HepG2 (cell line): ENCODE results near the gene ATP13A4.

ENCODE experiments used
- EP300 ChIP-seq, 3 experiments: sonication (generic) in 1 of 3; formaldehyde crosslinking in 1 of 3; IDR thresholded peaks; 2 replicates each; pipeline versions ENCODE4 v1.5.1 to v1.6.1; 2011 to 2020; ENCODE audit warnings: low read depth in 2 of 3, low read length in 2 of 3, borderline replicate concordance in 1 of 3, improper control_type of control experiment in 1 of 3, mild to moderate bottlenecking in 1 of 3, missing genetic modification reagents in 1 of 3, moderate library complexity in 1 of 3
- ERF ChIP-seq: IDR thresholded peaks from 2 replicates; pipeline ENCODE4 v1.6.1; 2018; ENCODE audit warnings: missing biosample characterization, missing genetic modification reagents
- HDAC6 ChIP-seq: fragments of 200-600 bp; sonication (generic); IDR thresholded peaks from 2 replicates; pipeline ENCODE4 v1.7.0; 2017; ENCODE audit warnings: mild to moderate bottlenecking, antibody characterized with exemption, low read length, low read depth
- HMGXB4 ChIP-seq, 2 experiments: sonication (generic) in 1 of 2; formaldehyde crosslinking in 1 of 2; IDR thresholded peaks; 2 replicates each; pipeline versions ENCODE4 v1.4.0 to v1.6.1; 2018 to 2020; ENCODE audit warnings: missing genetic modification reagents in 2 of 2, borderline replicate concordance in 1 of 2, low read depth in 1 of 2, mild to moderate bottlenecking in 1 of 2, missing biosample characterization in 1 of 2
- IKZF1 ChIP-seq: fragments of 450-650 bp; IDR thresholded peaks from 2 replicates; pipeline ENCODE4 v1.7.1; 2016
- TCF12 ChIP-seq, 2 experiments: fragments of 450-650 bp in 1 of 2; sonication (generic) in 1 of 2; formaldehyde crosslinking in 1 of 2; IDR thresholded peaks; 2 replicates each; pipeline versions ENCODE4 v1.6.1 to v1.8.0; 2017 to 2022; ENCODE audit warnings: antibody characterized with exemption in 1 of 2, mild to moderate bottlenecking in 1 of 2, missing genetic modification reagents in 1 of 2, moderate library complexity in 1 of 2
- ZBTB1 ChIP-seq: sonication (generic); formaldehyde crosslinking; IDR thresholded peaks from 2 replicates; pipeline ENCODE4 v1.4.0; 2020; ENCODE audit warnings: missing genetic modification reagents, borderline replicate concordance
- ZFP1 ChIP-seq: IDR thresholded peaks from 2 replicates; pipeline ENCODE4 v1.6.1; 2016
- ZFP82 ChIP-seq: sonication (generic); formaldehyde crosslinking; IDR thresholded peaks from 2 replicates; pipeline ENCODE4 v1.5.1; 2020; ENCODE audit warnings: mild to moderate bottlenecking, missing genetic modification reagents, borderline replicate concordance
- ZHX1 ChIP-seq: sonication (generic); formaldehyde crosslinking; IDR thresholded peaks from 2 replicates; pipeline ENCODE4 v1.8.1; 2022; ENCODE audit warnings: low read depth, mild to moderate bottlenecking, missing genetic modification reagents
- ZNF326 ChIP-seq: sonication (generic); formaldehyde crosslinking; IDR thresholded peaks from 2 replicates; pipeline ENCODE4 v1.4.0; 2020; ENCODE audit warnings: missing genetic modification reagents, borderline replicate concordance
- TF ChIP-seq, protein P1 (sequence below): IDR thresholded peaks from 2 replicates; pipeline ENCODE4 v1.6.1; 2012; ENCODE audit warnings: low read length, improper control_type of control experiment

DNA sequence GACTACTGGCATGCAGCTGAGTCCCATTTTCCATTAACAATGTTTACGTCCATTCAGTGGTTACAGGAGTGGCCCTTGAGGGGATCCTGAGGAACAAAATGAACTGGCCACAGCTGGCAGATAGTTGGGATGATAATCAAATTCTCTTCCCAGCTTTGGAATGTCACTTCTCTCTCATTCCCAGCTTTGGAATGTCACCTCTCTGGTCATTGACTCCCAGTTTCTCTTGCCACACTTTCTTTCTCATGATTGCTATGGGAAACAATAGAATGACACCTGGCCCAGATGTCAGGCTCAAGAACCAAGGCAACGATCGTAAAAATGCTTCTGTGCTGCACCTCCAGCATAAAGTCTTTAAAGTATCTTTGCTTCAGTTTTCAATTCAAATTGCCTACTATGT is 34.0 kb downstream of the ATP13A4 start:
- TF ChIP-seq HDAC6 (no peak), ERF (CRISPR knock-in tag) (no peak), ZHX1 (CRISPR knock-in tag) (no peak), ZFP1 (CRISPR knock-in tag) (no peak), ZBTB1 (no peak), IKZF1 (no peak), HMGXB4 (CRISPR knock-in tag; IDR thresholded peaks at IDR 0.05; ENCODE audit: borderline replicate concordance in 1 of 2, low read depth in 1 of 2) (no peak), ZFP82 (CRISPR knock-in tag) (no peak), TCF12 (IDR thresholded peaks at IDR 0.05) (no peak), TCF12 (CRISPR knock-in tag; IDR thresholded peaks at IDR 0.05) (no peak), ZNF326 (CRISPR knock-in tag) (no peak), EP300 (IDR thresholded peaks at IDR 0.05; ENCODE audit: low read depth in 2 of 2, low read length in 2 of 2) (no peak), EP300 (CRISPR knock-in tag; IDR thresholded peaks at IDR 0.05; ENCODE audit: borderline replicate concordance) (no peak)
- TF ChIP-seq, protein P1, sequence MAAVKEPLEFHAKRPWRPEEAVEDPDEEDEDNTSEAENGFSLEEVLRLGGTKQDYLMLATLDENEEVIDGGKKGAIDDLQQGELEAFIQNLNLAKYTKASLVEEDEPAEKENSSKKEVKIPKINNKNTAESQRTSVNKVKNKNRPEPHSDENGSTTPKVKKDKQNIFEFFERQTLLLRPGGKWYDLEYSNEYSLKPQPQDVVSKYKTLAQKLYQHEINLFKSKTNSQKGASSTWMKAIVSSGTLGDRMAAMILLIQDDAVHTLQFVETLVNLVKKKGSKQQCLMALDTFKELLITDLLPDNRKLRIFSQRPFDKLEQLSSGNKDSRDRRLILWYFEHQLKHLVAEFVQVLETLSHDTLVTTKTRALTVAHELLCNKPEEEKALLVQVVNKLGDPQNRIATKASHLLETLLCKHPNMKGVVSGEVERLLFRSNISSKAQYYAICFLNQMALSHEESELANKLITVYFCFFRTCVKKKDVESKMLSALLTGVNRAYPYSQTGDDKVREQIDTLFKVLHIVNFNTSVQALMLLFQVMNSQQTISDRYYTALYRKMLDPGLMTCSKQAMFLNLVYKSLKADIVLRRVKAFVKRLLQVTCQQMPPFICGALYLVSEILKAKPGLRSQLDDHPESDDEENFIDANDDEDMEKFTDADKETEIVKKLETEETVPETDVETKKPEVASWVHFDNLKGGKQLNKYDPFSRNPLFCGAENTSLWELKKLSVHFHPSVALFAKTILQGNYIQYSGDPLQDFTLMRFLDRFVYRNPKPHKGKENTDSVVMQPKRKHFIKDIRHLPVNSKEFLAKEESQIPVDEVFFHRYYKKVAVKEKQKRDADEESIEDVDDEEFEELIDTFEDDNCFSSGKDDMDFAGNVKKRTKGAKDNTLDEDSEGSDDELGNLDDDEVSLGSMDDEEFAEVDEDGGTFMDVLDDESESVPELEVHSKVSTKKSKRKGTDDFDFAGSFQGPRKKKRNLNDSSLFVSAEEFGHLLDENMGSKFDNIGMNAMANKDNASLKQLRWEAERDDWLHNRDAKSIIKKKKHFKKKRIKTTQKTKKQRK, result no peak
